HUES6 (cell line): ENCODE results near the gene MYO5C.
"Not testable (repeated sequence)": the region's sequence is repeated elsewhere in the genome, so short reads cannot be mapped to it uniquely, and the experiment has no call there.

Source experiments
- H3K27ac ChIP-seq: 2 replicates; pipeline ENCODE4 v1.7.0; 2013; ENCODE audit warnings: low read depth, mild to moderate bottlenecking, low read length, inconsistent platforms
- H3K27me3 ChIP-seq: 2 replicates; pipeline ENCODE4 v1.6.1; 2013; ENCODE audit warnings: low read length; ENCODE audit not compliant: control insufficient read depth, insufficient read depth
- H3K36me3 ChIP-seq: 2 replicates; pipeline ENCODE4 v1.6.1; 2013; ENCODE audit warnings: low read length; ENCODE audit not compliant: control insufficient read depth, insufficient read depth
- H3K4me1 ChIP-seq: 2 replicates; pipeline ENCODE4 v1.6.1; 2013; ENCODE audit warnings: low read length; ENCODE audit not compliant: control insufficient read depth, insufficient read depth
- H3K4me3 ChIP-seq: 2 replicates; pipeline ENCODE4 v1.5.1; 2013; ENCODE audit warnings: low read depth, low read length
- H3K9ac ChIP-seq: one replicate; pipeline ENCODE4 v1.6.1; 2013; ENCODE audit warnings: mild to moderate bottlenecking, low read length
- H3K9me3 ChIP-seq: 2 replicates; pipeline ENCODE4 v1.6.1; 2013; ENCODE audit warnings: low read depth, low read length; ENCODE audit not compliant: control insufficient read depth, insufficient read depth

Gene MYO5C

DNA sequence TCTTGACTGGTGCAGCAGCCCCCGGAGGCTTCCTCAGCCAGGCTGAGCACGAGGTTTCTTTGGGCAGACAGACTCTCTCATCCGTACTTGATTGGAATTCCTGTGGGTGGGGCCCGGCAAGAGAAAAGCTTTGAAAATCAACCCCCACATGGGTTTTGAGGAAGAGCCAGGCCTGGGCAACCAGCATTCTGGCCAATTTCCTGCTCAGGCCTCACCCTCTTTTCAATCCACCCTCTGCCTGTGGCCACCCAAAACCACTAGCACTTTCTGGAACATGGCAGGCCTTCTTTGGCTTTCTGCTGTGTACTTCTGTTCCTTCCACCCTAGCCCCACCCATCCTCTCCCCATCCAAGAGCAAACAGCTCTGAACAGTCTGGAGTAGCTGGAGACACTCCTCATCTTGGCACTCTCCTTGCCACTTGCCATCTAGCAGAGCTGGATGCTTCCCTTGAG lies 5.9 kb downstream of the MYO5C start:
- Histone ChIP-seq H3K9ac (no peak overlapping the region), H3K27me3 (peaks cover 1% of the 10 kb centered on the region; the same call in 1 of the 2 replicates), H3K4me3 (no peak overlapping the region), H3K9me3 (peaks cover 9% of the 10 kb centered on the region; the same call in 1 of the 2 replicates), H3K36me3 (peaks cover 6% of the 10 kb centered on the region; the same call in 1 of the 2 replicates), H3K27ac (no peak overlapping the region), H3K4me1 (peaks cover 16% of the 10 kb centered on the region)

DNA sequence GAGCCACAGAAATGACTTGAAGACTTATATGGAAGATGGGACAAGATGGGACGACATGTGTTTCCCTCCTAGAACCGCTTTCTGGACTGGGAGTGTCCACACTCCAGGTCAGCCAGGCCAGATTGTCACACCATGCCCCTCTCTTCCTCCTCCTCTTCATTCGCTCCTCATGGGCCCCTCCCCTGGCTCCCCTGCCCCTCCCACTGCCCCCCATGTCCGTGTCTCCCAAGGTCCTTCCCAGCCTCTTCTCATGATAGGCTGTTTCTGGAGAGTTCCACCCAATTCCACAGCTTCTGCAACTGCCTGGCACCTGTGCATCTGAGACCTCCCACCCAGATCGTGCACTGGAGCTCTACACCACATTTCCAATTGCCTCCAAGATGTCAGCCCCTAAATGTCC lies 6.6 kb downstream of the MYO5C start:
- Histone ChIP-seq H3K9me3 (peaks cover 9% of the 10 kb centered on the region; the same call in 1 of the 2 replicates), H3K27me3 (no peaks in the 10 kb centered on the region; the same call in 1 of the 2 replicates), H3K4me3 (no peak overlapping the region), H3K4me1 (peaks cover 16% of the 10 kb centered on the region), H3K9ac (no peak overlapping the region), H3K36me3 (peaks cover 6% of the 10 kb centered on the region; the same call in 1 of the 2 replicates), H3K27ac (no peak overlapping the region)

DNA sequence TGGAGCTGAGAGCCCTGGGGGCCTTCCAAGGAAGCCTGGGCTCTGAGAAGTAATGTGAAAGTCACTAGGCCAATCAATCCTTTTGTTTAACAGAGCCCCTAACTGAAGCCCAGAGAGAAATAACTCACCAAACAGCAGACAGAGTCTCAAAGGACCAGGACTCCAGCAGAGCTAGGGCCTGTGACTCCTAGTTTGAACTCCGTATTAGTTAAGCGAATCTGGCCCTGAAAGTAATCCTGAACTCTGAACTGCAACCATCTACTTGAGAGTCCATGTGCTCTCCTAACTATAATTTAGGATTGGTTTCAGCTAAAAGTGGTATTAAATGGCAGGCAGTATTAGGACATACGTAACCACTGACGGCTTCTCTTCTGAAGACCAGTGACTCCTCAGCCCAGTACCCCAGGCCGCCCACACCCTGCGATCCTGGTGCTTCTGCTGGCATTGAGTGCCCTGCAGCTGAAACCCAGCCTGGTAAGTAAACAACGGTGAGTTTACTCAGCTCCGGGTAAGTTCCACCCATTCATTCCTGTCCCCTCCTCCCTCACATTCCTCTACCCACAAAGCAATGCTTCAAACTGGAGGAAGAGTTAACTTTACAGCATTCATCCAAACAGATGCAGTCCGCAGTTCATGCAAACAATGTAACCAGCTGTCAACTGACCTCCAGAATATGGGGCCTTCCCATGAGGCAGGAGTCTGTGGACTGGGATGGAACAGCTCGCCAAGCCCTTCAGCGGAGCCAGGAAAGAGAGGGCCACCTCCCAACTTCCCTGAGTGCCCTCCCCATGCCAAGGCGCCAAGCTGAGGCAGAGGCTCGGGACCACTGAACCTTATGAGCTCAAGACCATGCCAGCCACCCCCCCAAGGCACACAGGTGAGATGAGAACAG lies 7.3 kb downstream of the MYO5C start:
- H3K4me1 ChIP-seq: peaks cover 16% of the 10 kb centered on the region
- H3K27me3 ChIP-seq: no peaks in the 10 kb centered on the region
- peaks cover 6% of the 10 kb centered on the region; the same call in 1 of the 2 replicates for H3K36me3 ChIP-seq
- no peak overlapping the region for H3K9ac ChIP-seq
- no peak overlapping the region for H3K4me3 ChIP-seq
- peaks cover 9% of the 10 kb centered on the region; the same call in 1 of the 2 replicates for H3K9me3 ChIP-seq
- H3K27ac ChIP-seq: no peak overlapping the region

DNA sequence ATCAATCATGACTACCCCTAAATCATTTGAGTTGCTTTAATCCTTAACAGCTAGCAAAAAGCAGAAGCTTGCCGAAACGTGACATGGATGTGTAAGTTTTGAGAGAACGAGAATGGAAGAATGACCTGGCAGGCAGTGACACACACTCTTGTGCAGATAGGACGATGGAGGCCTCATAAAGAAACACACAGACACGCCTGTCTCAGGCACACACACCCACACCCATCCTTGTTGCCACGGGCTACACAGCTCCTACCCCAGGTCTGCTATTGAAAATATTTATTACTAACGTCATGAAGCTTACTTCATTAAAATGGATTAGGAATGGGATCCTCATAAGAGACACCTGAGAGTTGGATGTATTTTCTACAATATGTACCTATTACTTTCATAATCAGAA lies 8.5 kb downstream of the MYO5C start:
- no peak overlapping the region for H3K9ac ChIP-seq
- H3K4me1 ChIP-seq: peaks cover 16% of the 10 kb centered on the region
- no peak overlapping the region for H3K4me3 ChIP-seq
- H3K36me3 ChIP-seq: peaks cover 3% of the 10 kb centered on the region; the same call in 1 of the 2 replicates
- no peaks in the 10 kb centered on the region for H3K27me3 ChIP-seq
- H3K9me3 ChIP-seq: peaks cover 9% of the 10 kb centered on the region; the same call in 1 of the 2 replicates
- H3K27ac ChIP-seq: no peak overlapping the region

DNA sequence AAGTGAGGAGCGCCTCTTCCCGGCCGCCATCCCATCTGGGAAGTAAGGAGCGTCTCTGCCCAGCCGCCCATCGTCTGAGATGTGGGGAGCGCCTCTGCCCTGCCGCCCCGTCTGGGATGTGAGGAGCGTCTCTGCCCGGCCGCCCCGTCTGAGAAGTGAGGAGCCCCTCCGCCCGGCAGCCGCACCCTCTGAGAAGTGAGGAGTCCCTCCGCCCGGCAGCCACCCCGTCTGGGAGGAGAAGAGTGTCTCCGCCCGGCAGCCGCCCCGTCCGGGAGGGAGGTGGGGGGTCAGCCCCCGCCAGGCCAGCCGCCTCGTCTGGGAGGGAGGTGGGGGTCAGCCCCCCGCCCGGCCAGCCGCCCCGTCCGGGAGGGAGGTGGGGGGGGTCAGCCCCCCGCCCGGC lies 9.7 kb downstream of the MYO5C start:
- H3K27me3 ChIP-seq, H3K9me3 ChIP-seq, H3K4me3 ChIP-seq, H3K27ac ChIP-seq, H3K36me3 ChIP-seq, H3K9ac ChIP-seq: not testable (repeated sequence)
- H3K4me1 ChIP-seq: peaks cover 16% of the 10 kb centered on the region

DNA sequence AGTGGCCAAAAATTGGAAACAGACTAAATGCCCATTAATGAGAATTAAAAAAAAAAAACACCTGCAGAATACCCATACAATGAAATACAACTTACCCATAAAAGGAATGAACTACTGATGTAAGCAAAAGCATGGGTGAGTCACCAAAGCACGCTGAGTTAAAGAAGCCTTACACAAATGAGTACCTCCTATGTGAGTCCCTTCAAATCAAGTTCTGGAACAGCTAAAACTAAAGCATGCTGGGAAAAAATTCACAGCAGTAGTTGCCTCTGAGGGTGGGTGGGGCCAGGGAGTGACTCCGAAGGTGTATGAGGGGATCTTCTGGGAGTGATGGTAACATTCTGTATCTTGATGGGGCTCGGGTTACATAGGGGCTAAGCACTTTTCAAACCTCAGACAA lies 11.4 kb downstream of the MYO5C start:
- no peak overlapping the region for H3K9ac ChIP-seq
- H3K4me1 ChIP-seq: peaks cover 7% of the 10 kb centered on the region; the same call in 1 of the 2 replicates
- no peaks in the 10 kb centered on the region for H3K27me3 ChIP-seq
- no peak overlapping the region for H3K27ac ChIP-seq
- H3K4me3 ChIP-seq: no peak overlapping the region
- H3K9me3 ChIP-seq: peaks cover 9% of the 10 kb centered on the region; the same call in 1 of the 2 replicates
- H3K36me3 ChIP-seq: peaks cover 19% of the 10 kb centered on the region

DNA sequence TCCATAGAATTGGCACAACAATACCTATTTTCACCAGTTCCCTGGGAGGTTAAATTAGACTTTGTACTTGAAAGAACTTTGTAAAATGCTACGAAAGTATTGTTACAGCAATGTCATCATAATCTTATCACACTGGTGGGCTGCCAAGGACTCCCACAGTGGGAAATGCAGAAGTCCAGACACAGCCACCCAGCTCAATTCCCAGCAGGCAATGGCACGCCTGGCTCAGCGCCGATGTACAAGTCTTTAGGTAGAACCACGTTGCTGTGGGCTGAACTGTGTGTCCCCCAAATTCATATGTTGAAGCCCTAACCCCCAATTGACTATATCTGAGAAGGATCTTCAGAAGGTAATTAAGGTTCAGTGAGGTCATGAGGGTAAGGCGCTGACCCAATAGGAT lies 12.3 kb downstream of the MYO5C start:
- no peak overlapping the region for H3K9ac ChIP-seq
- H3K4me1 ChIP-seq: peaks cover 5% of the 10 kb centered on the region; the same call in 1 of the 2 replicates
- H3K27ac ChIP-seq: no peak overlapping the region
- H3K36me3 ChIP-seq: peaks cover 27% of the 10 kb centered on the region
- H3K9me3 ChIP-seq: peaks cover 9% of the 10 kb centered on the region; the same call in 1 of the 2 replicates
- no peak overlapping the region for H3K4me3 ChIP-seq
- no peaks in the 10 kb centered on the region for H3K27me3 ChIP-seq

DNA sequence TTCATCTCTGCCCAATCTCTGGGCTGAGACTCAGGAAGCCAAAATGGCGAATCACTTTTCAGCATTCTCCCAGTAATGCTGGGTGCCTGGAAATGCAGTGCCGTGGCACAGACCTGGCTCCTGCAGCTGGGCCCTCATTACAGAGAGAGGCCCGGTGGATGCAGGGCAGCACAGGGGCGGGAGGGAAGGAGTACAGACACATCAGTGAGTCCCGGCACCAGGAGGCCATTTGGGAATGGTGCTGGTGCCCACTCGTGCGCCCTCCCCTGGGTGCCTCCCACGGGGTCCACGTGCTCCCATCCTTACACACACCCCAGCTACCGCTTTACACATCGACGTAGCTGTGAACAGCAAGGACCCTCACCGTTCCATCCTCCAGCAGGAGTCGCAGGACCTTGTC lies 13.2 kb downstream of the MYO5C start:
- 0 out of 2 replicates have a peak, but pooled peaks cover 2% of the 10 kb centered on the region for H3K4me1 ChIP-seq
- no peak overlapping the region for H3K4me3 ChIP-seq
- peaks cover 9% of the 10 kb centered on the region; the same call in 1 of the 2 replicates for H3K9me3 ChIP-seq
- H3K27ac ChIP-seq: no peak overlapping the region
- H3K36me3 ChIP-seq: peaks cover 36% of the 10 kb centered on the region
- no peaks in the 10 kb centered on the region for H3K27me3 ChIP-seq
- no peak overlapping the region for H3K9ac ChIP-seq

DNA sequence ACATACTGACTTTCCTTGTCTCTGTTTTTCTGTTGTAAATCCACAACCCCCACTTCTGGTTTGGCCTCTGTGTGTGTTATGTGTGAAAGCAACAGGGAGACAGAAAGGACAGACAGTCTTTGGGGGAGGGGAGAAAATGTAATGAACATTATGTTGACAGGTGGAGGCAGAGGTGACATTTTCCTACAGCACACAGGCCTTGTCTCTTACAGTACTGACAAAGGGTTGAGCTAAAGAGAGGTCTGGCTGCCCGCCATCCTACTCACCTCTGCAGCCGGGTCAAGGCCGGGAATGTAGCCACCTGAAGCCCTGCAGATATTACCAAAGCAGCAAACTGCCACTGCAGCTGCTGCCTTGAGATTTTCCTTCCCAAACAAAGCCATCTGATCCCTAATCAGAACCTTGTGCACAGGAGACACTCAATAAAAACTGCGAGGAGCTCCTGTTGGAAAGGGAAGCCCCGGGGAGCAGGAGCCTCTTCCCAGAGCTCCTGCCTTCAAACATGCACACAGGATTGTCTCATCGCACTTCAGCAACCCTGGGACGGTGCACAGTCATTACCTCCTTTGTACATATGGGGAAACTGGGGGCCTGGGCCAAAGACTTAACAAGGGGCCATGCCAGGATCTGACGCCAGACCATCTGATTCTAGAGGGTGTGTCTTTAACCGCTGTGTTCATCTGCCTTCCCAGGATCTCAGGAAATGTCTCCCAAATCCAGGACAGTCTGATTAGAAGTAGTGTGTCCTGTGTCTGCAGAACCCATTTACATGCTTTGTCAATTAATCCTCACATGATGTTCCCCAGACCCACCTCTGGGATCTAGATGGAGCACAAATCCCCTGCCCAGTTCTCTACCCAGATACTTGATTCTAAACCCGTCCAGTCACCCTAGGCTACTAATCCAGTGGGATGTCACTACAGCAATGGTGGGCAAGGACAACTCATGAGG lies 14.2 kb downstream of the MYO5C start:
- Histone ChIP-seq H3K9me3 (peaks cover 5% of the 10 kb centered on the region; the same call in 1 of the 2 replicates), H3K27ac (no peak overlapping the region), H3K36me3 (peaks cover 45% of the 10 kb centered on the region), H3K9ac (no peak overlapping the region), H3K4me1 (0 out of 2 replicates have a peak, but pooled peaks cover 2% of the 10 kb centered on the region), H3K27me3 (no peaks in the 10 kb centered on the region), H3K4me3 (no peak overlapping the region)

DNA sequence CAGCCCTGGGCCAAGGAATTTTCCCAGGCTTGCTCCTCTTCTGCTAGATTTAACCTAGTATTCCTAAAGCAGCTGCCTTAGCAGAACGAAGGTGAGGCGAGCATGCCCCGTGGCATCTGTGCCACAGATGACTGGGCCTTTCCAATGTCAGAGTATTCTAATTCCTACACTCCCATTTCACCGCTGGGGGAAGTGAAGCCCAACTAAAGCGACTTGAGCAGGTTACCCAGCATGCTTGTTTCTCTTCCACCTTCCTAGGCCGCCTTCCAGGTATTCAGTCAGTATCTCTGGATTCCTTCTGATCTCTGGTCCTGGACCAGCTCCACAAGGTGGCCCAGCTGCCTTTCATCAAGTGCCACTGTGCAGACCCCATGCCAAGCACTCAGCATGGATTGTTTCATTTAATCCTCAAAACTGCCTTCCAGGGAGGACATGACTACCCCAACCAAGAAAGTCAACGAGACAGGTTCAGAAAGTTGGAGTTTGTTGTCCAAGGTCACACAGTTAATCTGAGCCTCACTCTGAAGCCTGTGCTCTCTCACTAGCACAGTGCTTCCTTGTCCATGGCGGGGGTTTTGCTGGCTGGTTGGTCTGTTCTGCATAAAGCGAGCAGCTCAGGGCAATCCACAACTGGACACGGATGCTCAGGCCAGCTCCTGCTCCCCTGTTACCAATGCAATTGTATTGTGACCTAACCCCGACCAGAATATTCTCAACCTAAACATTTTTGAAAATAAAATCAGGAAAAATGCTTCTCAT lies 15.1 kb downstream of the MYO5C start:
- Histone ChIP-seq H3K9me3 (peaks cover 3% of the 10 kb centered on the region; the same call in 1 of the 2 replicates), H3K4me1 (0 out of 2 replicates have a peak, but pooled peaks cover 2% of the 10 kb centered on the region), H3K27me3 (no peaks in the 10 kb centered on the region), H3K4me3 (no peak overlapping the region), H3K27ac (no peak overlapping the region), H3K36me3 (peaks cover 53% of the 10 kb centered on the region), H3K9ac (no peak overlapping the region)
